ENCODE data around the gene SORBS1. TPM values are rescaled to one million over a fixed set of nuclear protein-coding genes. Genes with fewer than 3 reads are reported as not detected.
A peak's percentile ranks its signal among the peaks of the same experiment; 100 is the strongest.

Gene SORBS1
- total and polyA plus RNA-seq, 2 of the 13 experiments (the other 11 are each of a cell fraction or from before 2014, with no cell fraction given): 16.8 to 39.8 TPM

- TF ChIP-seq NPAS2 (CRISPR knock-in tag; IDR thresholded peaks at IDR 0.05; ENCODE audit: borderline replicate concordance) (no peak), THAP11 (CRISPR knock-in tag; IDR thresholded peaks at IDR 0.05) (no peak), RELA (CRISPR knock-in tag; IDR thresholded peaks at IDR 0.05) (no peak), ZNF343 (CRISPR knock-in tag; IDR thresholded peaks at IDR 0.05) (no peak), ZNF101 (CRISPR knock-in tag; IDR thresholded peaks at IDR 0.05; ENCODE audit: borderline replicate concordance, low read depth) (no peak), SNAI1 (CRISPR knock-in tag; IDR thresholded peaks at IDR 0.05; ENCODE audit: borderline replicate concordance) (no peak), ZNF121 (CRISPR knock-in tag; IDR thresholded peaks at IDR 0.05) (no peak), ZBTB3 (CRISPR knock-in tag; IDR thresholded peaks at IDR 0.05; ENCODE audit: borderline replicate concordance, low read depth) (no peak), SYNCRIP (IDR thresholded peaks at IDR 0.05; ENCODE audit: insufficient read depth, low read depth, low read length) (no peak), MAZ (IDR thresholded peaks at IDR 0.05; ENCODE audit: borderline replicate concordance, low read depth, low read length) (no peak), MAZ (CRISPR knock-in tag; IDR thresholded peaks at IDR 0.05; ENCODE audit: low read depth) (no peak), ZBTB37 (CRISPR knock-in tag; IDR thresholded peaks at IDR 0.05) (no peak), ZNF672 (CRISPR knock-in tag; IDR thresholded peaks at IDR 0.05) (no peak), NR1H2 (CRISPR knock-in tag; IDR thresholded peaks at IDR 0.05; ENCODE audit: borderline replicate concordance, low read depth) (no peak), XRCC5 (optimal IDR thresholded peaks at IDR 0.05; ENCODE audit: low read length) (no peak), SP2 (CRISPR knock-in tag; IDR thresholded peaks at IDR 0.05) (no peak), XBP1 (CRISPR knock-in tag; IDR thresholded peaks at IDR 0.05) (no peak), ZNF7 (CRISPR knock-in tag; IDR thresholded peaks at IDR 0.05) (no peak), POLR2AphosphoS2 (IDR thresholded peaks at IDR 0.05; ENCODE audit: low read depth, low read length) (no peak), ESRRA (CRISPR knock-in tag; IDR thresholded peaks at IDR 0.05; ENCODE audit: low read depth) (no peak; the same call in 1 of the 2 replicates), ELF3 (CRISPR knock-in tag; IDR thresholded peaks at IDR 0.05) (peak; percentile 81), UBTF (CRISPR knock-in tag; IDR thresholded peaks at IDR 0.05) (no peak; the same call in 1 of the 2 replicates), ZNF451 (CRISPR knock-in tag; IDR thresholded peaks at IDR 0.05) (no peak), ZUFSP (CRISPR knock-in tag; IDR thresholded peaks at IDR 0.05; ENCODE audit: borderline replicate concordance) (no peak), ZNF34 (CRISPR knock-in tag; IDR thresholded peaks at IDR 0.05; ENCODE audit: borderline replicate concordance) (no peak), ZNF549 (CRISPR knock-in tag; IDR thresholded peaks at IDR 0.05) (no peak), ZSCAN12 (CRISPR knock-in tag; IDR thresholded peaks at IDR 0.05) (no peak), MXD4 (CRISPR knock-in tag; IDR thresholded peaks at IDR 0.05) (no peak)
Observed at GRCh38 chr10:95457319-95457886, 103.8 kb downstream of the SORBS1 start (continued).
